Testis (tissue), 3 donors: Measurements from ENCODE around the gene UVRAG. TPM values are rescaled to one million over a fixed set of nuclear protein-coding genes. Genes with fewer than 3 reads are reported as not detected.

Source experiments
- DNase-seq: peaks from one replicate; pipeline ENCODE4 v3.0.0-alpha.2; 2019
- H3K27ac ChIP-seq, 2 donors: fragments of 200-600 bp; sonication (generic); one replicate each; pipeline ENCODE4 v1.5.1; 2019
- H3K27me3 ChIP-seq: fragments of 200-600 bp; sonication (generic); one replicate; pipeline ENCODE4 v1.5.1; 2019
- H3K36me3 ChIP-seq: fragments of 200-600 bp; sonication (generic); one replicate; pipeline ENCODE4 v1.5.1; 2017; ENCODE audit warnings: low read depth; ENCODE audit errors: missing control alignments
- H3K4me1 ChIP-seq: fragments of 200-600 bp; sonication (generic); one replicate; pipeline ENCODE4 v1.5.1; 2019
- H3K4me3 ChIP-seq, 2 donors: fragments of 200-600 bp; sonication (generic); one replicate each; pipeline ENCODE4 v1.5.1; 2017 to 2019
- H3K9me3 ChIP-seq: fragments of 200-600 bp; sonication (generic); one replicate; pipeline ENCODE4 v1.5.1; 2017
- CTCF ChIP-seq, 3 experiments: fragments of 450-650 bp in 2 of 3; fragments of 200-600 bp in 1 of 3; sonication (generic) in 1 of 3; IDR thresholded peaks; one replicate each; pipeline ENCODE4 v1.5.1; 2016 to 2019; ENCODE audit warnings: antibody characterized with exemption in 3 of 3, mild to moderate bottlenecking in 2 of 3, moderate library complexity in 1 of 3
- POLR2A ChIP-seq: fragments of 450-650 bp; IDR thresholded peaks from one replicate; pipeline ENCODE4 v1.6.1; 2017; ENCODE audit warnings: antibody characterized with exemption, mild to moderate bottlenecking, moderate library complexity
- WGBS, 2 donors: methylation state at CpG; one replicate each; pipeline ENCODE4 v1.1.5; 2018; 5-methylcytosine and 5-hydroxymethylcytosine counted together
- intact Hi-C: fragments of 100-400 bp; cut with DNase I; formaldehyde crosslinking; loops from one replicate; pipeline ENCODE4 v1.15.1; 2023; ENCODE audit warnings: low total_unique reads
- polyA plus RNA-seq: library from polyadenylated mRNA; stranded (reverse); fragments of 350-450 nt; fragmentation: Illumina TruSeq; extraction: RNeasy Lipid Tissue Mini Kit (QIAGEN cat#74804); gene quantifications from one replicate; pipeline ENCODE4 v1.2.3, GENCODE V29; 2014; ENCODE audit warnings: low read depth, low replicate concordance; ENCODE audit not compliant: insufficient read depth
- total RNA-seq, 2 donors: library from RNA; depleted of rRNA; stranded (reverse); fragments of >200 nt; gene quantifications; one replicate each; pipeline ENCODE4 v1.2.3, GENCODE V29; 2016

UVRAG gene
- total and polyA plus RNA-seq, 3 donors from 2014 or later, result 10.8 to 22.4 (median 20.1) TPM

- WGBS, 2 donors, result 75 to 80% methylated on average over 7 of the region's 7 CpGs
- H3K4me3 ChIP-seq, result no peak overlapping the region
- no peaks in the 10 kb centered on the region for H3K9me3 ChIP-seq
- no peak overlapping the region for H3K27ac ChIP-seq
- no peaks in the 10 kb centered on the region for H3K36me3 ChIP-seq
- DNase-seq, result no peak
- H3K4me1 ChIP-seq, result no peaks in the 10 kb centered on the region
- no peak for TF ChIP-seq CTCF (IDR thresholded peaks at IDR 0.05)
- TF ChIP-seq POLR2A, result no peak
- no peaks in the 10 kb centered on the region for H3K27me3 ChIP-seq
- intact Hi-C loops, result no loop called here
Observed at GRCh38 chr11:76083563-76084451, 268.8 kb downstream of the UVRAG start.

GRCh38 chr11:76085270-76085669 is 270.3 kb downstream of the UVRAG start:
- Histone ChIP-seq H3K36me3 (no peaks in the 10 kb centered on the region), H3K9me3 (no peaks in the 10 kb centered on the region), H3K4me3 (no peak overlapping the region), H3K27ac (no peak overlapping the region), H3K27me3 (no peaks in the 10 kb centered on the region), H3K4me1 (no peaks in the 10 kb centered on the region)
- WGBS, 2 donors, result 70 to 72% methylated on average over 1 of the region's 1 CpG
- intact Hi-C loops, result no loop called here
- no peak for DNase-seq
- TF ChIP-seq CTCF (IDR thresholded peaks at IDR 0.05), result no peak
- TF ChIP-seq POLR2A, result no peak

- H3K36me3 ChIP-seq, result no peaks in the 10 kb centered on the region
- H3K27me3 ChIP-seq, result no peaks in the 10 kb centered on the region
- no peak for DNase-seq
- no peaks in the 10 kb centered on the region for H3K9me3 ChIP-seq
- H3K4me1 ChIP-seq, result no peaks in the 10 kb centered on the region
- TF ChIP-seq POLR2A (no peak), CTCF (IDR thresholded peaks at IDR 0.05) (no peak)
- no peak overlapping the region for H3K4me3 ChIP-seq
- WGBS, 2 donors, result 96 to 98% methylated on average over 6 of the region's 6 CpGs
- H3K27ac ChIP-seq, result no peak overlapping the region
- intact Hi-C loops, result no loop called here
Observed at GRCh38 chr11:76086743-76087635, 272.0 kb downstream of the UVRAG start.

GRCh38 chr11:76087749-76088148 is 272.7 kb downstream of the UVRAG start:
- H3K36me3 ChIP-seq, result no peaks in the 10 kb centered on the region
- intact Hi-C loops, result no loop called here
- 95 to 96% methylated on average over 6 of the region's 6 CpGs for WGBS, 2 donors
- no peak overlapping the region for H3K27ac ChIP-seq
- TF ChIP-seq POLR2A (no peak), CTCF (IDR thresholded peaks at IDR 0.05) (no peak)
- no peaks in the 10 kb centered on the region for H3K27me3 ChIP-seq
- no peak overlapping the region for H3K4me3 ChIP-seq
- H3K4me1 ChIP-seq, result no peaks in the 10 kb centered on the region
- no peaks in the 10 kb centered on the region for H3K9me3 ChIP-seq
- DNase-seq, result no peak
